SU-DHL-6 (cell line): ENCODE measurements around the gene DDX24.
A peak's percentile ranks its signal among the peaks of the same experiment; 100 is the strongest.

Source experiments
- H2AFZ ChIP-seq: fragments of 200-600 bp; sonication (generic); 2 replicates; pipeline ENCODE4 v1.6.1; 2014; ENCODE audit warnings: low read depth, mild to moderate bottlenecking, moderate library complexity, mixed read lengths, antibody characterized with exemption, low read length; ENCODE audit not compliant: severe bottlenecking
- H3F3A ChIP-seq: fragments of 200-600 bp; shearing (Covaris generic); 2 replicates; pipeline ENCODE4 v1.6.0; 2016; ENCODE audit warnings: antibody characterized with exemption, mild to moderate bottlenecking; ENCODE audit not compliant: insufficient read depth
- H3K27ac ChIP-seq: fragments of 200-600 bp; sonication (generic); 2 replicates; pipeline ENCODE4 v1.5.1; 2016; ENCODE audit warnings: low read depth, mild to moderate bottlenecking, low read length, moderate library complexity, mixed read lengths
- H3K27me3 ChIP-seq: fragments of 200-600 bp; sonication (generic), shearing (Covaris generic); 2 replicates; pipeline ENCODE4 v1.6.0; 2014; ENCODE audit warnings: mild to moderate bottlenecking, low read length
- H3K36me3 ChIP-seq: fragments of 200-600 bp; sonication (generic); 2 replicates; pipeline ENCODE4 v1.6.1; 2014; ENCODE audit warnings: mild to moderate bottlenecking, low read length, mixed read lengths
- H3K4me2 ChIP-seq: fragments of 300-600, 200-600 bp; shearing (Covaris generic), sonication (generic); 2 replicates; pipeline ENCODE4 v1.6.0; 2014; ENCODE audit warnings: low read length, low read depth, mild to moderate bottlenecking; ENCODE audit not compliant: poor library complexity, severe bottlenecking
- H3K4me3 ChIP-seq: fragments of 200-600 bp; sonication (generic); 2 replicates; pipeline ENCODE4 v1.5.1; 2014; ENCODE audit warnings: antibody characterized with exemption, low read length, mild to moderate bottlenecking, mixed read lengths; ENCODE audit not compliant: insufficient read depth, poor library complexity, severe bottlenecking
- H3K79me2 ChIP-seq: fragments of 200-600 bp; sonication (generic); 2 replicates; pipeline ENCODE4 v1.6.1; 2014; ENCODE audit warnings: mild to moderate bottlenecking, low read length, moderate library complexity; ENCODE audit not compliant: insufficient read depth
- H3K9ac ChIP-seq: fragments of 200-600 bp; sonication (generic); 2 replicates; pipeline ENCODE4 v1.7.0; 2014; ENCODE audit warnings: mild to moderate bottlenecking, low read length
- H3K9me2 ChIP-seq: fragments of 200-600 bp; sonication (generic); replicated peaks from 2 replicates; pipeline ENCODE4 v1.6.1; 2014; ENCODE audit warnings: low read length; ENCODE audit not compliant: insufficient read depth
- H3K9me3 ChIP-seq: fragments of 200-600 bp; sonication (generic); 2 replicates; pipeline ENCODE4 v1.6.1; 2014; ENCODE audit warnings: low read length, mixed read lengths; ENCODE audit not compliant: insufficient read depth
- H4K20me1 ChIP-seq: fragments of 200-600 bp; sonication (generic); 2 replicates; pipeline ENCODE4 v1.6.1; 2014; ENCODE audit warnings: low read depth, mild to moderate bottlenecking, antibody characterized with exemption, low read length, moderate library complexity, mixed read lengths
- CTCF ChIP-seq: fragments of 200-600 bp; sonication (generic); IDR thresholded peaks from one replicate; pipeline ENCODE4 v1.5.1; 2017; ENCODE audit warnings: antibody characterized with exemption, mild to moderate bottlenecking, low read length, moderate library complexity; ENCODE audit not compliant: insufficient read depth, poor library complexity, severe bottlenecking
- EZH2phosphoT487 ChIP-seq: fragments of 200-600 bp; sonication (generic), shearing (Covaris generic); conservative IDR thresholded peaks from 2 replicates; pipeline ENCODE4 v1.6.1; 2018; ENCODE audit warnings: mild to moderate bottlenecking, antibody characterized with exemption, low read length, moderate library complexity, mixed read lengths

DDX24 gene

GRCh38 chr14:94026889-94027469 is 54.0 kb downstream of the DDX24 start:
- no peaks in the 10 kb centered on the region for H3K36me3 ChIP-seq
- H3K9ac ChIP-seq: no peak overlapping the region
- no peaks in the 10 kb centered on the region for H3F3A ChIP-seq
- peak overlapping the region; percentile 53 for H3K4me2 ChIP-seq
- no peak overlapping the region for H3K27ac ChIP-seq
- no peaks in the 10 kb centered on the region for H3K9me2 ChIP-seq
- no peak for TF ChIP-seq CTCF
- no peak for TF ChIP-seq EZH2phosphoT487
- no peak overlapping the region for H3K4me3 ChIP-seq
- H3K79me2 ChIP-seq: no peaks in the 10 kb centered on the region
- H3K27me3 ChIP-seq: no peaks in the 10 kb centered on the region
- no peak overlapping the region for H2AFZ ChIP-seq
- H3K9me3 ChIP-seq: no peaks in the 10 kb centered on the region
- no peaks in the 10 kb centered on the region for H4K20me1 ChIP-seq

- peak within 1 kb of the TSS; percentile 40 for H3K9ac ChIP-seq
- no peaks in the 10 kb centered on the region for H4K20me1 ChIP-seq
- no peaks in the 10 kb centered on the region for H3K9me3 ChIP-seq
- H3K27me3 ChIP-seq: no peaks in the 10 kb centered on the region
- no peaks in the 10 kb centered on the region for H3F3A ChIP-seq
- no peaks in the 10 kb centered on the region for H3K36me3 ChIP-seq
- peak within 1 kb of the TSS; percentile 53 for H3K4me2 ChIP-seq
- H3K9me2 ChIP-seq: no peaks in the 10 kb centered on the region
- no peak for TF ChIP-seq EZH2phosphoT487
- no peak for TF ChIP-seq CTCF
- peak within 1 kb of the TSS; percentile 59 for H3K4me3 ChIP-seq
- H3K27ac ChIP-seq: no peak within 1 kb of the TSS
- H2AFZ ChIP-seq: peak within 1 kb of the TSS; percentile 66
- no peaks in the 10 kb centered on the region for H3K79me2 ChIP-seq
Observed at GRCh38 chr14:94026173-94026888, 54.7 kb downstream of the DDX24 start, which contains the start of gene OTUB2. Gene OTUB2 (plus strand): TSS chr14:94026340. CDS start chr14:94026538, 198 bp downstream.

DNA sequence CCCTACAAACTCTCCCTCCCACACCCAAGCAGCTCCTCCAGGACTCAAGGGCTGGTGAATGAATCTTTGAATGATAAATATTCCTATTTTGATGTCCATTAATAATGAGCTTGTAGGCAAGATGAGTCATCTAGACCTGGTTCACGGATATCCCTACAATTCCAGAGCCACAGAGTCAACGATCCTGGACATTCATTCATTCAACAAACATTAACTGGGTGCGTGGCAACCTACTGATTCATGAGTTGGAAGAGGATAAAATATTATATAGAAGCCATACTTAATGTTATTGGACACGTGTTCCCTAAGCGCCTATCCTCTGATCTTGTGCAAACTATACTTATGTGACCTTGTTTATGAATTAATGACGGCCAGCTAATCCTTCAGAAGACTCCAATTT is 55.3 kb downstream of the DDX24 start:
- Histone ChIP-seq H3K9me3 (no peaks in the 10 kb centered on the region), H4K20me1 (no peaks in the 10 kb centered on the region), H3K79me2 (no peaks in the 10 kb centered on the region), H3K4me2 (peak overlapping the region; percentile 53), H3K36me3 (no peaks in the 10 kb centered on the region), H2AFZ (peak overlapping the region; percentile 36), H3K27ac (no peak overlapping the region), H3K9ac (no peak overlapping the region), H3K27me3 (no peaks in the 10 kb centered on the region), H3K9me2 (no peaks in the 10 kb centered on the region), H3K4me3 (no peak overlapping the region), H3F3A (no peaks in the 10 kb centered on the region)
- no peak for TF ChIP-seq EZH2phosphoT487
- no peak for TF ChIP-seq CTCF
